Sigmoid colon (tissue), 3 donors: ENCODE measurements around the gene PAQR8.

Source experiments
- POLR2A ChIP-seq, 2 donors: fragments of 450-650 bp; IDR thresholded peaks; one replicate each; pipeline ENCODE4 v1.6.1; 2016; ENCODE audit warnings: antibody characterized with exemption in 2 of 2, mild to moderate bottlenecking in 2 of 2, moderate library complexity in 2 of 2
- TF ChIP-seq, protein P1 (sequence below), 4 experiments: fragments of 450-650 bp in 3 of 4; fragments of 200-600 bp in 1 of 4; IDR thresholded peaks; one replicate each; pipeline ENCODE4 v1.5.1; 2016 to 2019; ENCODE audit warnings: antibody characterized with exemption in 4 of 4, mild to moderate bottlenecking in 3 of 4, moderate library complexity in 2 of 4

DNA sequence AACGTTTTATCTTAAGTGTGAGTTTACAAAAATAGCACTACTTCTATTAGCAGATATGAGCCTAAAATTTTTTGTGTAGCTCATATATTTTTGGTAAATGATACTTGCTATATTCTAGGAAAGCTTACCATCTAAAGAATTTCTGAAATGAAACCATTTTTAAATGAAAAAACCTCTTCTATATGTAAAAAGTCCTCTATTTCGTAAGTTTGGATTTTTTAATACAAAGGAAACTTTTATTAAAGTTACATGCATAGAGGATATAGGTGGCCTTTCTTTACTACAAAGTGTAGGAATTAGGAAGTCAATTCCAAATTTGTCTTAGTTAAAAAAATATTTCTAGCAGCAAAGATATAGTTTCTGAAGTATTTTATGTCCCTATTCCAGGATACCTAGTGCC, 77.0 kb downstream of the PAQR8 start:
- TF ChIP-seq, protein P1, sequence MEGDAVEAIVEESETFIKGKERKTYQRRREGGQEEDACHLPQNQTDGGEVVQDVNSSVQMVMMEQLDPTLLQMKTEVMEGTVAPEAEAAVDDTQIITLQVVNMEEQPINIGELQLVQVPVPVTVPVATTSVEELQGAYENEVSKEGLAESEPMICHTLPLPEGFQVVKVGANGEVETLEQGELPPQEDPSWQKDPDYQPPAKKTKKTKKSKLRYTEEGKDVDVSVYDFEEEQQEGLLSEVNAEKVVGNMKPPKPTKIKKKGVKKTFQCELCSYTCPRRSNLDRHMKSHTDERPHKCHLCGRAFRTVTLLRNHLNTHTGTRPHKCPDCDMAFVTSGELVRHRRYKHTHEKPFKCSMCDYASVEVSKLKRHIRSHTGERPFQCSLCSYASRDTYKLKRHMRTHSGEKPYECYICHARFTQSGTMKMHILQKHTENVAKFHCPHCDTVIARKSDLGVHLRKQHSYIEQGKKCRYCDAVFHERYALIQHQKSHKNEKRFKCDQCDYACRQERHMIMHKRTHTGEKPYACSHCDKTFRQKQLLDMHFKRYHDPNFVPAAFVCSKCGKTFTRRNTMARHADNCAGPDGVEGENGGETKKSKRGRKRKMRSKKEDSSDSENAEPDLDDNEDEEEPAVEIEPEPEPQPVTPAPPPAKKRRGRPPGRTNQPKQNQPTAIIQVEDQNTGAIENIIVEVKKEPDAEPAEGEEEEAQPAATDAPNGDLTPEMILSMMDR (IDR thresholded peaks at IDR 0.05), result no peak
- TF ChIP-seq POLR2A (IDR thresholded peaks at IDR 0.05), result no peak
